NCI-H774 (cell line): ENCODE data around the gene FGGY.
"Not testable (repeated sequence)": the region's sequence is repeated elsewhere in the genome, so short reads cannot be mapped to it uniquely, and the experiment has no call there.

Experiments
- DNase-seq: peaks from one replicate; lab custom pipeline; 2025; lab: John Stamatoyannopoulos, UW

The FGGY gene

GRCh38 chr1:59640851-59641250, 344.0 kb downstream of the FGGY start:
- DNase-seq, result no peak

GRCh38 chr1:59641836-59642235, 344.9 kb downstream of the FGGY start:
- no peak for DNase-seq

GRCh38 chr1:59643526-59643925, 346.6 kb downstream of the FGGY start:
- DNase-seq, result no peak

GRCh38 chr1:59645893-59646292, 349.0 kb downstream of the FGGY start:
- DNase-seq, result no peak

- not testable (repeated sequence) for DNase-seq
Measured at GRCh38 chr1:59653142-59653958, 356.5 kb downstream of the FGGY start.

- DNase-seq, result no peak
Measured at GRCh38 chr1:59653968-59654367, 357.1 kb downstream of the FGGY start.

GRCh38 chr1:59657873-59658465, 361.1 kb downstream of the FGGY start:
- DNase-seq, result no peak

- no peak for DNase-seq
Measured at GRCh38 chr1:59664166-59664565, 367.3 kb downstream of the FGGY start.

- no peak for DNase-seq
Measured at GRCh38 chr1:59666106-59666505, 369.2 kb downstream of the FGGY start.

- no peak for DNase-seq
Measured at GRCh38 chr1:59667020-59667419, 370.1 kb downstream of the FGGY start.

GRCh38 chr1:59669752-59670312, 372.9 kb downstream of the FGGY start:
- DNase-seq, result no peak

- no peak for DNase-seq
Measured at GRCh38 chr1:59670662-59671061, 373.8 kb downstream of the FGGY start.

- no peak for DNase-seq
Measured at GRCh38 chr1:59671066-59671952, 374.4 kb downstream of the FGGY start.

GRCh38 chr1:59671953-59672305, 375.0 kb downstream of the FGGY start:
- no peak for DNase-seq

GRCh38 chr1:59672851-59673572, 376.1 kb downstream of the FGGY start:
- DNase-seq, result no peak

GRCh38 chr1:59673573-59674450, 376.9 kb downstream of the FGGY start:
- no peak for DNase-seq

GRCh38 chr1:59674595-59674994, 377.7 kb downstream of the FGGY start:
- DNase-seq, result no peak

- no peak for DNase-seq
Measured at GRCh38 chr1:59675936-59676335, 379.0 kb downstream of the FGGY start.

- DNase-seq, result no peak
Measured at GRCh38 chr1:59678040-59678439, 381.1 kb downstream of the FGGY start.

GRCh38 chr1:59678493-59679228, 381.8 kb downstream of the FGGY start:
- DNase-seq, result no peak
